SK-N-SH (cell line): ENCODE data around the gene IFIT5. TPM values are rescaled to one million over a fixed set of nuclear protein-coding genes. Genes with fewer than 3 reads are reported as not detected.

ENCODE experiments used
- CTCF ChIA-PET: fragments of 300-600, 350-600 bp; formaldehyde crosslinking; extraction: SDS; loops from one replicate; lab custom pipeline; 2021; lab: Yijun Ruan, JAX
- POLR2A ChIA-PET: fragments of 350-600 bp; sonication (Branson Sonifier 250); formaldehyde crosslinking; extraction: SDS; loops from one replicate; lab custom pipeline; 2020; ENCODE audit warnings: antibody characterized with exemption, inconsistent platforms; lab: Yijun Ruan, JAX
- DNase-seq: peaks from one replicate; pipeline ENCODE4 v3.0.0; 2012
- H2AFZ ChIP-seq: fragments of 200-600 bp; sonication (generic); 2 replicates; pipeline ENCODE4 v1.8.1; 2016; ENCODE audit warnings: antibody characterized with exemption, mild to moderate bottlenecking, low read depth
- H3F3A ChIP-seq: fragments of 200-600 bp; sonication (generic); replicated peaks from 2 replicates; pipeline ENCODE3; 2016; ENCODE audit warnings: antibody characterized with exemption, mild to moderate bottlenecking; ENCODE audit not compliant: insufficient read depth
- H3K27ac ChIP-seq, 2 experiments: fragments of 200-500 bp in 1 of 2; fragments of 200-600 bp in 1 of 2; sonication (Bioruptor generic) in 1 of 2; sonication (generic), shearing (Covaris generic) in 1 of 2; 2 replicates each; pipeline versions ENCODE4 v1.5.1 to v1.6.1; 2014 to 2016; ENCODE audit warnings: low read depth in 2 of 2, inconsistent platforms in 1 of 2, low read length in 1 of 2, mild to moderate bottlenecking in 1 of 2, mixed read lengths in 1 of 2
- H3K27me3 ChIP-seq: fragments of 200-600 bp; sonication (generic), shearing (Covaris generic); 2 replicates; pipeline ENCODE4 v1.6.1; 2016; ENCODE audit warnings: mixed run types; ENCODE audit not compliant: insufficient read depth
- H3K36me3 ChIP-seq, 2 experiments: fragments of 200-500 bp in 1 of 2; fragments of 200-600 bp in 1 of 2; sonication (Bioruptor generic) in 1 of 2; sonication (generic) in 1 of 2; replicated peaks in 1 of 2; 2 replicates each; pipeline versions ENCODE3 to v1.5.1; 2014 to 2016; ENCODE audit warnings: low read length in 1 of 2, mild to moderate bottlenecking in 1 of 2; ENCODE audit not compliant: insufficient read depth in 2 of 2, control insufficient read depth in 1 of 2
- H3K4me1 ChIP-seq, 2 experiments: fragments of 200-500 bp in 1 of 2; fragments of 200-600 bp in 1 of 2; sonication (Bioruptor generic) in 1 of 2; sonication (generic), shearing (Covaris generic) in 1 of 2; 2 replicates each; pipeline versions ENCODE4 v1.5.1 to v1.6.1; 2014 to 2016; ENCODE audit warnings: low read depth in 1 of 2, low read length in 1 of 2, mixed run types in 1 of 2; ENCODE audit not compliant: insufficient read depth in 2 of 2, control insufficient read depth in 1 of 2
- H3K4me2 ChIP-seq: fragments of 200-600 bp; sonication (generic), shearing (Covaris generic); 2 replicates; pipeline ENCODE4 v1.6.1; 2017; ENCODE audit warnings: mixed run types
- H3K4me3 ChIP-seq, 2 experiments: fragments of 200-500 bp in 1 of 2; fragments of 200-600 bp in 1 of 2; sonication (Bioruptor generic) in 1 of 2; sonication (generic), shearing (Covaris generic) in 1 of 2; 2 replicates each; pipeline versions ENCODE4 v1.5.1 to v1.8.1; 2014 to 2016; ENCODE audit warnings: low read depth in 2 of 2, inconsistent platforms in 1 of 2, low read length in 1 of 2, mild to moderate bottlenecking in 1 of 2, mixed read lengths in 1 of 2, moderate library complexity in 1 of 2
- H3K79me2 ChIP-seq: fragments of 200-600 bp; sonication (generic); 2 replicates; pipeline ENCODE4 v1.8.1; 2017; ENCODE audit warnings: mild to moderate bottlenecking; ENCODE audit not compliant: insufficient read depth
- H3K9ac ChIP-seq: fragments of 200-600 bp; sonication (generic); 2 replicates; pipeline ENCODE4 v1.6.1; 2017; ENCODE audit warnings: mixed run types
- H3K9me2 ChIP-seq: fragments of 200-600 bp; sonication (generic); 2 replicates; pipeline ENCODE4 v1.6.1; 2017; ENCODE audit warnings: mixed run types
- H3K9me3 ChIP-seq: fragments of 200-600 bp; sonication (generic); 2 replicates; pipeline ENCODE4 v1.6.1; 2017; ENCODE audit warnings: mixed run types, mild to moderate bottlenecking, moderate library complexity
- H4K20me1 ChIP-seq: fragments of 200-600 bp; sonication (generic); 2 replicates; pipeline ENCODE4 v1.6.1; 2017; ENCODE audit warnings: mild to moderate bottlenecking, mixed run types; ENCODE audit not compliant: insufficient read depth
- CTCF ChIP-seq: fragments of 200-600 bp; sonication (generic); IDR thresholded peaks from 2 replicates; pipeline ENCODE4 v1.6.1; 2017; ENCODE audit warnings: antibody characterized with exemption, mild to moderate bottlenecking, moderate library complexity
- ELF1 ChIP-seq: IDR thresholded peaks from 2 replicates; pipeline ENCODE4 v1.4.0; 2012
- FOXM1 ChIP-seq: IDR thresholded peaks from 2 replicates; pipeline ENCODE4 v1.4.0; 2012; ENCODE audit warnings: low read depth, mild to moderate bottlenecking
- MAX ChIP-seq: IDR thresholded peaks from 2 replicates; pipeline ENCODE4 v1.4.0; 2012; ENCODE audit warnings: low read depth
- MXI1 ChIP-seq: IDR thresholded peaks from 2 replicates; pipeline ENCODE4 v1.6.1; 2012; ENCODE audit warnings: mild to moderate bottlenecking, low read depth, low read length, improper control_type of control experiment
- NFIC ChIP-seq: IDR thresholded peaks from 2 replicates; pipeline ENCODE4 v1.4.0; 2012; ENCODE audit warnings: borderline replicate concordance
- PBX3 ChIP-seq: IDR thresholded peaks from 2 replicates; pipeline ENCODE4; 2012
- RAD21 ChIP-seq: IDR thresholded peaks from 2 replicates; pipeline ENCODE4 v1.6.1; 2012; ENCODE audit warnings: mild to moderate bottlenecking, low read length
- RCOR1 ChIP-seq: fragments of 150-350 bp; IDR thresholded peaks from 2 replicates; pipeline ENCODE4 v1.6.1; 2017; ENCODE audit warnings: antibody characterized with exemption, low read length
- SIN3A ChIP-seq: IDR thresholded peaks from 2 replicates; pipeline ENCODE4 v1.6.1; 2012; ENCODE audit warnings: low read depth, mild to moderate bottlenecking, low read length, moderate library complexity, borderline replicate concordance
- SMC3 ChIP-seq: IDR thresholded peaks from 2 replicates; pipeline ENCODE4 v1.6.1; 2012; ENCODE audit warnings: low read depth, low read length, improper control_type of control experiment
- USF2 ChIP-seq: fragments of 150-350 bp; IDR thresholded peaks from 2 replicates; pipeline ENCODE4 v1.6.1; 2017; ENCODE audit warnings: antibody characterized with exemption, low read length, low read depth, borderline replicate concordance
- WGBS: methylation state at CpG from one replicate; pipeline ENCODE4 v1.1.6; 2017; ENCODE audit warnings: low lambda C conversion rate; 5-methylcytosine and 5-hydroxymethylcytosine counted together
- polyA plus RNA-seq, 3 experiments: library from polyadenylated mRNA; depleted of rRNA; stranded (reverse); fragments of >200 nt; gene quantifications; 2 replicates each; pipeline ENCODE4 v1.2.3, GENCODE V29; 2012

The IFIT5 gene
- polyA plus RNA-seq, 1 of the 3 experiments (the other 2 are of a cell fraction), result 2.7 TPM

GRCh38 chr10:89388806-89389205, 25.6 kb upstream of the IFIT5 start:
- peaks cover 23% of the 10 kb centered on the region for H3F3A ChIP-seq
- POLR2A ChIA-PET, result interaction anchor here (0.6 kb wide), 1 partner anchor 88 kb away, joined by 6 read pairs; no protein-coding TSS in a partner anchor

GRCh38 chr10:89389254-89389653, 25.1 kb upstream of the IFIT5 start:
- peaks cover 2 to 13% of the 10 kb centered on the region in 2 experiments; a peak in 2 of 4 replicates for H3K4me1 ChIP-seq
- TF ChIP-seq RAD21, result peak; percentile 83
- peak; percentile 69 for TF ChIP-seq SMC3
- TF ChIP-seq FOXM1, result no peak
- TF ChIP-seq SIN3A, result no peak
- peak; percentile 64 for TF ChIP-seq CTCF
- no peak overlapping the region for H3K27ac ChIP-seq
- POLR2A ChIA-PET, result interaction anchor here (0.6 kb wide), 1 partner anchor 88 kb away, joined by 6 read pairs; no protein-coding TSS in a partner anchor
- H2AFZ ChIP-seq, result peak overlapping the region; percentile 53; the same call in 1 of the 2 replicates
- H3F3A ChIP-seq, result peaks cover 23% of the 10 kb centered on the region
- CTCF ChIA-PET, result interaction anchor here (0.6 to 2.5 kb wide), 20 partner anchors 11 to 171 kb away, joined by 3 to 17 read pairs (median 4); partner anchors contain the start of genes IFIT1B, IFIT5 and LIPA
- H3K27me3 ChIP-seq, result no peaks in the 10 kb centered on the region
- H3K4me2 ChIP-seq, result no peak overlapping the region
- DNase-seq, result peak; percentile 41
- H3K4me3 ChIP-seq, result no peak overlapping the region; a peak in 1 of 4 replicates
- H3K9ac ChIP-seq, result no peak overlapping the region
- no peaks in the 10 kb centered on the region for H3K36me3 ChIP-seq
- no peaks in the 10 kb centered on the region for H3K9me3 ChIP-seq
- H3K79me2 ChIP-seq, result no peaks in the 10 kb centered on the region
- 34% methylated on average over 1 of the region's 1 CpG for WGBS
- H4K20me1 ChIP-seq, result no peaks in the 10 kb centered on the region
- H3K9me2 ChIP-seq, result no peaks in the 10 kb centered on the region

More at GRCh38 chr10:89388806-89389205, 25.6 kb upstream of the IFIT5 start:
- 74% methylated on average over 2 of the region's 2 CpGs for WGBS
- H3K9ac ChIP-seq, result no peak overlapping the region
- no peaks in the 10 kb centered on the region for H4K20me1 ChIP-seq
- no peak for DNase-seq
- H2AFZ ChIP-seq, result peak overlapping the region; percentile 53; the same call in 1 of the 2 replicates
- peaks cover 2 to 13% of the 10 kb centered on the region in 2 experiments; a peak in 2 of 4 replicates for H3K4me1 ChIP-seq
- H3K9me2 ChIP-seq, result no peaks in the 10 kb centered on the region
- TF ChIP-seq PBX3, result no peak
- TF ChIP-seq RCOR1, result no peak
- TF ChIP-seq ELF1, result no peak
- no peak for TF ChIP-seq SMC3
- TF ChIP-seq SIN3A, result no peak
- no peak for TF ChIP-seq USF2
- no peak for TF ChIP-seq MAX
- TF ChIP-seq NFIC, result no peak
- TF ChIP-seq MXI1, result no peak
- no peaks in the 10 kb centered on the region for H3K36me3 ChIP-seq
- H3K27me3 ChIP-seq, result no peaks in the 10 kb centered on the region
- H3K9me3 ChIP-seq, result no peaks in the 10 kb centered on the region
- H3K4me2 ChIP-seq, result no peak overlapping the region
- no peaks in the 10 kb centered on the region for H3K79me2 ChIP-seq
- CTCF ChIA-PET, result interaction anchor here (0.7 to 2.5 kb wide), 17 partner anchors 10 to 171 kb away, joined by 3 to 17 read pairs (median 4); partner anchors contain the start of genes IFIT1B and IFIT5
- H3K27ac ChIP-seq, result no peak overlapping the region
- no peak overlapping the region for H3K4me3 ChIP-seq
